HCT116 (cell line): ENCODE results near the gene PGGHG. TPM values are rescaled to one million over a fixed set of nuclear protein-coding genes. Genes with fewer than 3 reads are reported as not detected.

ENCODE experiments used
- ATAC-seq: fragments of 200-7000 bp; cut with Tn5 transposase; 2 replicates; pipeline ENCODE4 v1.9.1; 2020; ENCODE audit warnings: mild to moderate bottlenecking, moderate library complexity
- BruUV-seq: library from RNA; stranded (reverse); fragments of 400-500 nt; replicated peaks from 2 replicates; lab custom pipeline; 2021; lab: Mats Ljungman, UMichigan
- CTCF ChIA-PET: fragments of 300-600 bp; sonication (Branson Sonifier 250); formaldehyde crosslinking; loops from one replicate; lab custom pipeline; 2021; ENCODE audit warnings: antibody characterized with exemption; lab: Charles Lee
- POLR2A ChIA-PET: fragments of 300-600, 350-600 bp; sonication (Branson Sonifier 250); formaldehyde crosslinking; loops from one replicate; lab custom pipeline; 2021; ENCODE audit warnings: antibody characterized with exemption; lab: Charles Lee
- RAD21 ChIA-PET, 2 experiments: fragments of 300-600 bp; sonication (Branson Sonifier 250); formaldehyde crosslinking; loops; one replicate each; lab custom pipeline; 2023; ENCODE audit warnings: low total read pairs in 2 of 2; ENCODE audit not compliant: uncharacterized antibody in 2 of 2, unreplicated experiment in 2 of 2, low non-redundant PET in 1 of 2; lab: Charles Lee
- DNase-seq: peaks from one replicate; pipeline ENCODE4 v3.0.0-alpha.2; 2010; ENCODE audit warnings: low read depth, low spot score
- H2AFZ ChIP-seq: fragments of 200-600 bp; shearing (Covaris generic), sonication (generic); 2 replicates; pipeline ENCODE4 v1.6.1; 2017; ENCODE audit warnings: low read depth, mixed run types, mixed read lengths, antibody characterized with exemption, low read length; ENCODE audit not compliant: poor library complexity, severe bottlenecking
- H3K27ac ChIP-seq: 2 replicates; pipeline ENCODE4 v1.5.1; 2012; ENCODE audit warnings: low read depth, low read length
- H3K27me3 ChIP-seq: fragments of 200-600 bp; sonication (generic); 2 replicates; pipeline ENCODE4 v1.6.1; 2016; ENCODE audit warnings: mixed run types, low read length, mixed read lengths; ENCODE audit not compliant: insufficient read depth
- H3K36me3 ChIP-seq, 2 experiments: fragments of 200-500 bp in 1 of 2; fragments of 200-600 bp in 1 of 2; sonication (Bioruptor generic) in 1 of 2; sonication (generic) in 1 of 2; 2 replicates each; pipeline versions ENCODE4 v1.5.1 to v1.6.1; 2014 to 2016; ENCODE audit warnings: low read length in 2 of 2, inconsistent platforms in 1 of 2, mixed read lengths in 1 of 2, mixed run types in 1 of 2; ENCODE audit not compliant: insufficient read depth in 2 of 2, control insufficient read depth in 1 of 2
- H3K4me1 ChIP-seq, 2 experiments: fragments of 200-600 bp in 1 of 2; sonication (generic) in 1 of 2; 2 replicates each; pipeline versions ENCODE4 v1.5.1 to v1.6.1; 2012 to 2017; ENCODE audit warnings: low read length in 2 of 2, inconsistent platforms in 1 of 2, mild to moderate bottlenecking in 1 of 2, mixed read lengths in 1 of 2, mixed run types in 1 of 2, moderate library complexity in 1 of 2; ENCODE audit not compliant: insufficient read depth in 2 of 2, control insufficient read depth in 1 of 2
- H3K4me2 ChIP-seq: fragments of 200-600 bp; sonication (generic); 2 replicates; pipeline ENCODE4 v1.6.1; 2017; ENCODE audit warnings: mixed run types, low read length, mixed read lengths
- H3K4me3 ChIP-seq, 2 experiments: fragments of 200-600 bp in 1 of 2; sonication (generic) in 1 of 2; replicated peaks in 1 of 2; 2 replicates each; pipeline ENCODE4 v1.5.1; 2011 to 2016; ENCODE audit warnings: low read length in 2 of 2, control low read depth in 1 of 2, low read depth in 1 of 2, mild to moderate bottlenecking in 1 of 2, mixed read lengths in 1 of 2, mixed run types in 1 of 2
- H3K79me2 ChIP-seq: fragments of 200-600 bp; sonication (generic); 2 replicates; pipeline ENCODE4 v1.6.1; 2017; ENCODE audit warnings: mild to moderate bottlenecking, mixed run types, low read length, moderate library complexity, mixed read lengths; ENCODE audit not compliant: insufficient read depth
- H3K9ac ChIP-seq: fragments of 200-600 bp; sonication (generic); 2 replicates; pipeline ENCODE4 v1.6.1; 2016; ENCODE audit warnings: low read length, mixed read lengths
- H3K9me2 ChIP-seq: fragments of 200-600 bp; sonication (generic), shearing (Covaris generic); 2 replicates; pipeline ENCODE4 v1.6.1; 2017; ENCODE audit warnings: mixed run types, mild to moderate bottlenecking, moderate library complexity; ENCODE audit not compliant: insufficient read depth
- H3K9me3 ChIP-seq, 2 experiments: fragments of 200-500 bp in 1 of 2; fragments of 200-600 bp in 1 of 2; sonication (Bioruptor generic) in 1 of 2; sonication (generic) in 1 of 2; 2 replicates each; pipeline ENCODE4 v1.6.1; 2014 to 2017; ENCODE audit warnings: low read length in 2 of 2, mixed read lengths in 2 of 2, inconsistent platforms in 1 of 2, low read depth in 1 of 2, mild to moderate bottlenecking in 1 of 2, mixed run types in 1 of 2, moderate library complexity in 1 of 2; ENCODE audit not compliant: control insufficient read depth in 1 of 2, insufficient read depth in 1 of 2
- H4K20me1 ChIP-seq: fragments of 200-600 bp; sonication (generic), shearing (Covaris generic); 2 replicates; pipeline ENCODE4 v1.6.1; 2017; ENCODE audit warnings: mixed run types, mild to moderate bottlenecking, moderate library complexity; ENCODE audit not compliant: insufficient read depth
- EGR1 ChIP-seq: IDR thresholded peaks from 2 replicates; pipeline ENCODE4 v1.6.1; 2012; ENCODE audit warnings: low read depth
- EZH2phosphoT487 ChIP-seq: fragments of 200-600 bp; IDR thresholded peaks from 2 replicates; pipeline ENCODE4 v1.6.1; 2018; ENCODE audit warnings: antibody characterized with exemption, borderline replicate concordance
- FOSL1 ChIP-seq: IDR thresholded peaks from 2 replicates; pipeline ENCODE4 v1.6.1; 2012; ENCODE audit warnings: low read depth
- JUND ChIP-seq: IDR thresholded peaks from 2 replicates; pipeline ENCODE4 v1.6.1; 2012
- POLR2AphosphoS5 ChIP-seq: IDR thresholded peaks from 2 replicates; pipeline ENCODE4 v1.6.1; 2011; ENCODE audit warnings: mild to moderate bottlenecking, low read depth, low read length, moderate library complexity
- SRF ChIP-seq: IDR thresholded peaks from 2 replicates; pipeline ENCODE4 v1.6.1; 2012; ENCODE audit warnings: low read depth
- TCF7L2 ChIP-seq: IDR thresholded peaks from 2 replicates; pipeline ENCODE4 v1.7.0; 2011; ENCODE audit warnings: borderline replicate concordance, inconsistent platforms; ENCODE audit not compliant: insufficient read depth, insufficient read length; ENCODE audit errors: extremely low read depth
- ZNF274 ChIP-seq: fragments of 200-500 bp; sonication (Bioruptor generic); IDR thresholded peaks from 2 replicates; pipeline ENCODE4 v1.6.1; 2014; ENCODE audit warnings: mild to moderate bottlenecking, low read depth, low read length, inconsistent platforms
- intact Hi-C: fragments of 100-400 bp; cut with micrococcal nuclease; formaldehyde crosslinking; loops from 2 replicates; pipeline ENCODE4 v1.10.0; 2022
- total RNA-seq: library from RNA; stranded (reverse); gene quantifications from one replicate; pipeline ENCODE4 v1.2.1, GENCODE V29; 2021; ENCODE audit not compliant: unreplicated experiment
- TF ChIP-seq, protein P1 (sequence below): IDR thresholded peaks from 2 replicates; pipeline ENCODE4 v1.6.1; 2011; ENCODE audit warnings: mild to moderate bottlenecking, low read length, moderate library complexity; ENCODE audit not compliant: insufficient replicate concordance; ENCODE audit errors: extremely low read depth

Gene PGGHG
- total RNA-seq, 1 experiment from 2014 or later, result 57.5 TPM

DNA sequence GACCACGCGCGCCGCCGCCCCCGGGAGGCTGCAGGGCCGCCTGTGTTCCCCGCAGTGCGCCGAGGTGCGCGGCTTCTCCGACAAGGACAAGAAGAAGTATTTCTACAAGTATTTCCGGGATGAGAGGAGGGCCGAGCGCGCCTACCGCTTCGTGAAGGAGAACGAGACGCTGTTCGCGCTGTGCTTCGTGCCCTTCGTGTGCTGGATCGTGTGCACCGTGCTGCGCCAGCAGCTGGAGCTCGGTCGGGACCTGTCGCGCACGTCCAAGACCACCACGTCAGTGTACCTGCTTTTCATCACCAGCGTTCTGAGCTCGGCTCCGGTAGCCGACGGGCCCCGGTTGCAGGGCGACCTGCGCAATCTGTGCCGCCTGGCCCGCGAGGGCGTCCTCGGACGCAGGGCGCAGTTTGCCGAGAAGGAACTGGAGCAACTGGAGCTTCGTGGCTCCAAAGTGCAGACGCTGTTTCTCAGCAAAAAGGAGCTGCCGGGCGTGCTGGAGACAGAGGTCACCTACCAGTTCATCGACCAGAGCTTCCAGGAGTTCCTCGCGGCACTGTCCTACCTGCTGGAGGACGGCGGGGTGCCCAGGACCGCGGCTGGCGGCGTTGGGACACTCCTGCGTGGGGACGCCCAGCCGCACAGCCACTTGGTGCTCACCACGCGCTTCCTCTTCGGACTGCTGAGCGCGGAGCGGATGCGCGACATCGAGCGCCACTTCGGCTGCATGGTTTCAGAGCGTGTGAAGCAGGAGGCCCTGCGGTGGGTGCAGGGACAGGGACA, 8.0 kb upstream of the PGGHG start:
- TF ChIP-seq SRF (no peak), FOSL1 (no peak), TCF7L2 (no peak), EZH2phosphoT487 (no peak), ZNF274 (no peak), EGR1 (no peak), JUND (no peak), POLR2AphosphoS5 (no peak)
- TF ChIP-seq, protein P1, sequence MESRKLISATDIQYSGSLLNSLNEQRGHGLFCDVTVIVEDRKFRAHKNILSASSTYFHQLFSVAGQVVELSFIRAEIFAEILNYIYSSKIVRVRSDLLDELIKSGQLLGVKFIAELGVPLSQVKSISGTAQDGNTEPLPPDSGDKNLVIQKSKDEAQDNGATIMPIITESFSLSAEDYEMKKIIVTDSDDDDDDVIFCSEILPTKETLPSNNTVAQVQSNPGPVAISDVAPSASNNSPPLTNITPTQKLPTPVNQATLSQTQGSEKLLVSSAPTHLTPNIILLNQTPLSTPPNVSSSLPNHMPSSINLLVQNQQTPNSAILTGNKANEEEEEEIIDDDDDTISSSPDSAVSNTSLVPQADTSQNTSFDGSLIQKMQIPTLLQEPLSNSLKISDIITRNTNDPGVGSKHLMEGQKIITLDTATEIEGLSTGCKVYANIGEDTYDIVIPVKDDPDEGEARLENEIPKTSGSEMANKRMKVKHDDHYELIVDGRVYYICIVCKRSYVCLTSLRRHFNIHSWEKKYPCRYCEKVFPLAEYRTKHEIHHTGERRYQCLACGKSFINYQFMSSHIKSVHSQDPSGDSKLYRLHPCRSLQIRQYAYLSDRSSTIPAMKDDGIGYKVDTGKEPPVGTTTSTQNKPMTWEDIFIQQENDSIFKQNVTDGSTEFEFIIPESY, result no peak
- POLR2A ChIA-PET, result no interaction called here
- no peaks in the 10 kb centered on the region for H3K27me3 ChIP-seq
- no peaks in the 10 kb centered on the region for H3K79me2 ChIP-seq
- no peak for DNase-seq
- H3K4me2 ChIP-seq, result no peak overlapping the region
- intact Hi-C loops, result no loop called here
- H3K9me2 ChIP-seq, result no peaks in the 10 kb centered on the region
- no peak overlapping the region for H3K27ac ChIP-seq
- H3K4me3 ChIP-seq, result no peak overlapping the region
- RAD21 ChIA-PET, result no interaction called here
- H3K36me3 ChIP-seq, result no peaks in the 10 kb centered on the region
- no peak for ATAC-seq
- H3K9ac ChIP-seq, result no peak overlapping the region
- CTCF ChIA-PET, result no interaction called here
- no peaks in the 10 kb centered on the region for H3K9me3 ChIP-seq
- peaks cover 0 to 3% of the 10 kb centered on the region in 2 experiments; a peak in 1 of 4 replicates for H3K4me1 ChIP-seq
- H4K20me1 ChIP-seq, result no peaks in the 10 kb centered on the region
- no peak overlapping the region for H2AFZ ChIP-seq
- no TSS peak for BruUV-seq
